SK-N-MC (cell line): ENCODE measurements around the gene SMAD6.

Experiments
- DNase-seq: peaks from one replicate; pipeline ENCODE4 v3.0.0-alpha.2; 2011; ENCODE audit warnings: low read depth, low spot score
- H3K27ac ChIP-seq: fragments of 200-600 bp; sonication (generic); 2 replicates; pipeline ENCODE4 v1.5.1; 2016; ENCODE audit warnings: mixed run types
- H3K36me3 ChIP-seq: fragments of 200-600 bp; sonication (generic); 2 replicates; pipeline ENCODE4 v1.6.1; 2017; ENCODE audit warnings: antibody characterized with exemption, low read length, mixed read lengths; ENCODE audit not compliant: insufficient read depth
- H3K4me3 ChIP-seq: fragments of 200-600 bp; sonication (generic); 2 replicates; pipeline ENCODE4 v1.5.1; 2016
- H3K9ac ChIP-seq: fragments of 200-600 bp; sonication (generic); 2 replicates; pipeline ENCODE4 v1.8.0; 2017; ENCODE audit warnings: mixed run types, mixed read lengths; ENCODE audit not compliant: insufficient read length
- H3K9me3 ChIP-seq: fragments of 200-600 bp; sonication (generic); 2 replicates; pipeline ENCODE4 v1.6.1; 2017; ENCODE audit warnings: low read depth, mild to moderate bottlenecking, antibody characterized with exemption, low read length, moderate library complexity, mixed read lengths
- EZH2 ChIP-seq: fragments of 200-600 bp; sonication (generic); IDR thresholded peaks from one replicate; pipeline ENCODE4 v1.6.1; 2017; ENCODE audit warnings: antibody characterized with exemption
- FOXP2 ChIP-seq: optimal IDR thresholded peaks from 2 replicates; pipeline ENCODE3; 2011; ENCODE audit warnings: mild to moderate bottlenecking, moderate library complexity; ENCODE audit not compliant: insufficient read depth; ENCODE audit errors: extremely low read length, control extremely low read depth
- POLR2AphosphoS5 ChIP-seq: IDR thresholded peaks from 2 replicates; pipeline ENCODE4 v1.6.1; 2012; ENCODE audit warnings: mild to moderate bottlenecking, low read depth, low read length, borderline replicate concordance

Gene SMAD6

DNA sequence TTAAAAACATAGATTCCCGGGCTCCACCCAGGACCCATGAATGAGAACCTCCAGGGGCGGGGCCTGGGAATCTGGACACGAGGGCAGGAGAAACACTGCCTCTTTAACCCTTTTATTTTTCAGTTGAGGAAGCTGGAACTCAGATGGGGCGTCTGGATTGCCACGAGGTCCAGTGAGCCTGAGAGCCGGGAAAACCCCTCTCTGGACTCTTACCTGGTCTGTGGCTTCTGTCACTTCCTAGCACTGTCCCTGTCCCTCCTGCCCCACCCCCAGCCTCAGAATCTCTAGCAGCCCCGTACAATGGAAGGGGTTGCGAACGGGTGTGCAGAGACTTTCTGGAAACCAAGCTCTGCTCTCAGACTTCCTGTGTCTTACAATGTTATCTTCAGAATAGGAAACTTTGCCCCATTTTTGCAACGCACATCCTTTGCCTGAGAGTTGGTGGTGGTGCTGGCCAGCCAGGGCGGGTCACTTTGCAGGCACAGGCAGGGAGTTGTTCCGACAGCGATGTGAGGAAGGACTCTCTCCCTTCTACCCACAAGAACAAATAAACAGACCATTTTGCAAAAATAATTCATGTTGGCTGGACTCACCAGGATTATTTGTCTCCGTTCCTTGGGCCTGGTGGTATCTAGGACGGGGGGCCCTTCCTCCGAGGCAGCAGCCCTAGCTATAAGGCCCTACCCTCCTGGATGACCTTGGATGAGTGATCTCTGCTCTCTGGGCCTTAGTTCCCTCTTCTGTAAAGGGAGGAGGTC is 59.1 kb downstream of the SMAD6 start:
- Histone ChIP-seq H3K9me3 (no peaks in the 10 kb centered on the region), H3K4me3 (no peak overlapping the region), H3K9ac (no peak overlapping the region), H3K27ac (no peak overlapping the region), H3K36me3 (peaks cover 8% of the 10 kb centered on the region; the same call in 1 of the 2 replicates)
- TF ChIP-seq POLR2AphosphoS5 (no peak), FOXP2 (no peak), EZH2 (no peak)
- no peak for DNase-seq

DNA sequence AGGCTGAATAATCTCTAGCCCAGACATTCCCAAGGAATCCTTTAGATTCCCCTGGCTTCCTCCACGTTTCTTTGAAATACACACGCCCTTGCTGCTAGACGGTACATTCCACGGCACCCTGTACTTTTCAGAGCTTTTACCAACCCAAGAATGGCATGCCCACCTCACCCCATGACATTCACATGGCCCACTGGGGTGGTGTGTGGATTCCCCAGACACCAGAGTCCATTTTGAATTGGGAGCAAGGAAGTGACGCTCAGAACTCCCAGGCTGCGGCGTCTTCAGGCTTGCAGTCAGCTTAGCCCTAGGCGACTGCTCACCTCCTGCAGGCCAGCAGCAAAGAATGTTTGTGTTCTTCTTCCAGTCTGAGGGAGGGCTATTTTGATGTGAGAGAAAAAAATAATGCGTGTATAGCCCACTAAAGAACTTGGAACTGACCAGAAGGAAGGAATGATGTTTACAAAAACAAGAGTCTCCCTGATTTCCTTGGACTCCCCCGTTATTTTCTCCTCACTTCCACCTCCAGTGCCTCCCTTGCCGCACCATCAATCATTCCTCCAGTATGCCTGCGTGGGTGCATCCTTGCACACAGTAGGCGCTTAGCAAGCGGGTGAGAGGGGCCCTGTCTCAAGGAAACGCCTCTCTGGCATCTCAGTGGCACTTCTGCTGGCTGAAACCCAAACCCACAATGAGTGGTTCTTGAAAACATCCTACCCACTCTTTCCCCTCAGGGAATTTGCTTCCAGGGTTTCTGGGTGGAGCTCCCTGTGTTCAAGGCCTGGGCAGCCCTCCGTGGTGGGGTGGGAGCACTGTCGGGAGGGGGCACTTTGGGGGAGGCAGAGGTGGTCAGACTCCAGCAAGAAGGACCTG is 59.9 kb downstream of the SMAD6 start:
- H3K36me3 ChIP-seq = peaks cover 8% of the 10 kb centered on the region; the same call in 1 of the 2 replicates
- no peak for DNase-seq
- TF ChIP-seq FOXP2 (no peak), EZH2 (no peak), POLR2AphosphoS5 (no peak)
- no peak overlapping the region for H3K4me3 ChIP-seq
- no peak overlapping the region for H3K27ac ChIP-seq
- H3K9ac ChIP-seq = no peak overlapping the region
- no peaks in the 10 kb centered on the region for H3K9me3 ChIP-seq

DNA sequence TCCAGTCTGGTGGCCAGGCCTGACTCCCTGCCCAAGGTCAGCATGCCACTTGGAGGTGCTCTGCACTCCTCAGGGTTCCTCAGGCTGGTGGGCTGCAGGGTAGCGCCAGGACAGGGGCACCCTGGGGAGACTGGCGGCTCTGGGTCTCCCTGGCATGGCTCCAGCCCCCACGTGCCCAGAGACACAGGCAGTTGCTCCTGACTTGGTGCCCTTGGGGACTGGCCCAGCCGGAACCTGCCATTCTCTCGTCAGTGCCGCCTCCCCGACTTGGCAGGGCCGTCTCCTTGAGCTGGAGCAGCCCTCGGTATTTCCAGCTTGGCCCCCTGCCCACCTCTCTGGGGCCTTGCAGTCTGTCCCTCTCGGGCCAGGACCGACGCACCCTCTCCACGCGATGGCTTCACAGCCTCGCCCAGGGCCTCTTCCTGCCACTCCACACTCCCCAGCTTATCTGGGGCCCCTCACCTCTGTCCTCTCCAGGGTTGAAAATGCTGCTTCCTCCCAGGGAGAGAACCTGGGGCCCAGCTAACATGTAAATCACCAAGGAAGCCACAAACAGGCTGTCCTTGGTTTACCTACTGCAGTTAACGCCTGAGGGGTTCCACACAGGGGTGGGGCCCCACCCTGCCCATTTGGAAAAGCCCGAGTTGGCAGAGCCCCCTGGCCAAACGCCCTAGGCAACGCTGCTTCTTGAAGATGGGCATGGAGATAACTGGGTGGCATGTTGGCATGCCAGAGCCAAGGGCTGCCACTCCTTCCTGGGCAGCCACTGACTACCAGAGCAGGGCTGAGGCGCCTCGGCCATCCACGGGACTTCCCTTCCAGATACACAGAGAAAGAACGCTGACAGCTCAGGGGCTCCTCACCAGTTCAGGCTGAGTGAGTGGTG is 61.4 kb downstream of the SMAD6 start:
- TF ChIP-seq POLR2AphosphoS5 = no peak
- no peak for TF ChIP-seq FOXP2
- no peak for TF ChIP-seq EZH2
- no peak overlapping the region for H3K27ac ChIP-seq
- DNase-seq = no peak

DNA sequence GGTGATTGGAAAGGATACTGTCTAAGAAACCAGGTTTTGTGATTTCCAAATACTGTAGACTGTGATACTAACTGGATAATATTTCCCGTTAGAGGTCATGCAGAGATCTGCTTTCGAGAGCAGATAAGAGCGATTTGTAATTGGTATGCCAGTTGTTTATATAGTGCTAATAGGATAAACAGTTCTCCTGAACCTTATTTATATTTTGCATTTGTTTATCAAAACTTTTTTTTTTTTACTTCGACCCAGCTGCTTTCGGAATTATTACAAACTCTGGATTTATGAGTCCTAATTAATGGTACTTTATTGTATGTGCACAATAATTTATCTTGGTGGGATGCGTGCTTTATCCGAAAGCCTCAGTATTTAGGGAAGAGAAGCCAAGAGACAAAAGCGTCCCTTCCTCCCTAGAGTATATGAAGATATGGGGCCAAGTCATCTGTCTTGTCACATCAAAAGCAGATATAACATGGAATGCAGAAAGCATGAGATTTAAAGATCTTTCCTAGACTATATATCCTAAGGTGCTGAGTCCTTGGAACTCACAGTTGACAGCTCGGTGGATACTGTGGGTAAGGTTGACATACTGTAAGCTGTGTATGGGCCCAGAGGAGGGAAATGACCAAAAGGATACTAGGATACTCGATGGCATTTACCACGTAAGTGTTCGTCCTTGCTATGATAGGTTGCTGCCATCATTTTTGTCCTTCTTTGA is 62.2 kb downstream of the SMAD6 start:
- Histone ChIP-seq H3K9me3 (no peaks in the 10 kb centered on the region), H3K27ac (no peak overlapping the region)
- no peak for TF ChIP-seq FOXP2

More for the DNA sequence above, 61.4 kb downstream of the SMAD6 start:
- no peak overlapping the region for H3K9ac ChIP-seq
- H3K4me3 ChIP-seq = no peak overlapping the region
- no peaks in the 10 kb centered on the region for H3K36me3 ChIP-seq
- no peaks in the 10 kb centered on the region for H3K9me3 ChIP-seq

DNA sequence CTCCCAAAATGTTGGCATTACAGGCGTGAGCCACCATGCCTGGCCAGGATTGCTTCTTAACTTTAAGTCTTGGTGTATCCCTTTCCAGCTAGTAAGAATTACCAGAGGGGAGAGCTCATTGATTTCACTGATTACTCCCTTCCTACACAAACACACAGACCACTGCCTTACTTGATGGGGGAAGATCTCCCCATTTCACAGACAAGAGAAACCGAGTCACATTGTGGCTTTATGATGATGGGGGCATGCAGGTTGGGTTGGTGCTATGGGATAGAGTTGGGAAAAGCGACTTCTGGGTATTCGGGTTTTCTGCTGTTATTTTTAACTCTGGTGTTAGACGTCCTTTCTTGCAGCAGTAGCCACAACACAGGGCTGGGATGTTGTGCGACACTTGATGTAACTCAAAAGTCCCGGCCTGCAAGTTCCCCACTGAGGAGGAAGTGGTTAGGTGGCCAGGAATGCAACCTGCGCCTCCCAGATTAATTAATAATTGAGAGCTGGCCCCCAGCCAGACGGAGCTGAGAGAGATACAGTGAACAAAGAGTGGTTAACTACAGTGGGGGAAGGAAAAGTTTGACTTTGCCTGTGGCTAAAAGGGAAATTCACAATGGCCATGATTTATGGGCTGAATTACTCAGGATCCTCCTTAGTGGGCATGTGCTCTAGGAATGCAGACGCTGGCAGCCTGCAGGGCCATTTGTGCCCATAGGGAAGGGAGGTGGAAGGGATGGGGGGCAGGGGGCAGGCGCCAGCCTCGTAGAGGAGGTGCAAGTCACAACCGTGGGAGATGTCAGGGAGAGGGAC is 63.6 kb downstream of the SMAD6 start:
- TF ChIP-seq FOXP2 = peak; percentile 50
- TF ChIP-seq EZH2 = no peak
- peak; percentile 74; the same call in 1 of the 2 replicates for TF ChIP-seq POLR2AphosphoS5
- Histone ChIP-seq H3K27ac (0 out of 2 replicates have a peak overlapping the region, but pooled peaks have one; percentile 52), H3K36me3 (no peaks in the 10 kb centered on the region), H3K9me3 (no peaks in the 10 kb centered on the region), H3K9ac (no peak overlapping the region), H3K4me3 (peak overlapping the region; percentile 29)
- DNase-seq = peak; percentile 93

More for the DNA sequence above, 62.2 kb downstream of the SMAD6 start:
- Histone ChIP-seq H3K4me3 (no peak overlapping the region), H3K36me3 (no peaks in the 10 kb centered on the region), H3K9ac (no peak overlapping the region)
- DNase-seq = no peak

DNA sequence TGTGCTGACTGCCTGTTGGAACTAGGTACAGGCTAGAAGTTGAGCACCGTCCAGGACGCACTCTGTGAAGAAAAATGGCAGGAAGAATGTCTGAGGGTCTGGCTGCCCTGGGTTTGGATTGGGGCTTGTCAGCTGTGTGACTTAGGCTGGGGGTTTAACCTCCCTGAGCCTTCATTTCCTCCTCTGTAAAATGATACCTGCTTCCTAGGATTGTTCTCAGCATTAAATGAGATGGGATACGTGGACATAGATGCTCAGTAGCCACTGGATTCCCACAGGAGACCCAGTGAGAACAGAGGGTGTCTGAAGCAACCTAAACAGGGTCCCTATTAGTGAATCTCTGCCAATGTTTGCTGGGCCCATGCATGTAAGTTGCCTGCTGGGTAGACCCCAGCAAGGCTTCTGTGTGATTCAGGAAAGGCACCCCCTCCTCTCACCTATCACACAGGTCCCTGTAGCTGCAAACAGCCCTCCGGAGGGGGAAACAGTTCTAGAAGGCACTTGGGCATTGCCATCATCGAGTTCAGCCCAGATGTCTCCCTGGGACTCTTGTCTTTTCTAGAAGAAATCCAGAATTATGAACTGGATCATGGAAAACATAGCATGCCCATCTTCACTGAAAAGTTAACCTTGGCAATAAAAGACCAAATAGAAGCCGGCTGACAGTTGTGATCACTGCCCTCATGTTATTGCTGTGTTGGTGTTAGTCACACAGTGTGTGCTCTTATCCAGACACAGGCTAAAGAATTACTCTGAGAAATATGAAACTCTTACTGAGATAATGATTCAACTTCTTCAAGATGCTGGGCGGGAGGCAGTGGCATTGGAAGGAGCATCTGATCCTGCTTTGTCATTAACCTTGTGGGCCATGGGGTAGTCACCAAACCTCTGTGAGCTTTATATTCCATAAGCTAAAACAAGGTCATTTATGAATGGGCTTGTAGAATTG is 64.5 kb downstream of the SMAD6 start:
- no peak for DNase-seq
- Histone ChIP-seq H3K9me3 (no peaks in the 10 kb centered on the region), H3K9ac (no peak overlapping the region), H3K27ac (no peak overlapping the region), H3K4me3 (peak overlapping the region; percentile 29), H3K36me3 (no peaks in the 10 kb centered on the region)
- TF ChIP-seq FOXP2 = no peak
